Stimulated activated CD4-positive, alpha-beta T cell treated with anti-CD3 and anti-CD28 coated beads, Interleukin-4, amount 100 ng/mL, for 4 hours (primary cell): ENCODE results near the gene MALAT1.
"Not testable (repeated sequence)": the region's sequence is repeated elsewhere in the genome, so short reads cannot be mapped to it uniquely, and the experiment has no call there.

Experiments
- DNase-seq, 2 experiments: peaks; one replicate each; pipeline ENCODE4 v3.0.0-alpha.2; 2020

Gene MALAT1

DNA sequence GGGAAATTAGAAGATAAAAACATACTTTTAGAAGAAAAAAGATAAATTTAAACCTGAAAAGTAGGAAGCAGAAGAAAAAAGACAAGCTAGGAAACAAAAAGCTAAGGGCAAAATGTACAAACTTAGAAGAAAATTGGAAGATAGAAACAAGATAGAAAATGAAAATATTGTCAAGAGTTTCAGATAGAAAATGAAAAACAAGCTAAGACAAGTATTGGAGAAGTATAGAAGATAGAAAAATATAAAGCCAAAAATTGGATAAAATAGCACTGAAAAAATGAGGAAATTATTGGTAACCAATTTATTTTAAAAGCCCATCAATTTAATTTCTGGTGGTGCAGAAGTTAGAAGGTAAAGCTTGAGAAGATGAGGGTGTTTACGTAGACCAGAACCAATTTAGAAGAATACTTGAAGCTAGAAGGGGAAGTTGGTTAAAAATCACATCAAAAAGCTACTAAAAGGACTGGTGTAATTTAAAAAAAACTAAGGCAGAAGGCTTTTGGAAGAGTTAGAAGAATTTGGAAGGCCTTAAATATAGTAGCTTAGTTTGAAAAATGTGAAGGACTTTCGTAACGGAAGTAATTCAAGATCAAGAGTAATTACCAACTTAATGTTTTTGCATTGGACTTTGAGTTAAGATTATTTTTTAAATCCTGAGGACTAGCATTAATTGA, 1.0 kb downstream of the MALAT1 start:
- DNase-seq: no peak

DNA sequence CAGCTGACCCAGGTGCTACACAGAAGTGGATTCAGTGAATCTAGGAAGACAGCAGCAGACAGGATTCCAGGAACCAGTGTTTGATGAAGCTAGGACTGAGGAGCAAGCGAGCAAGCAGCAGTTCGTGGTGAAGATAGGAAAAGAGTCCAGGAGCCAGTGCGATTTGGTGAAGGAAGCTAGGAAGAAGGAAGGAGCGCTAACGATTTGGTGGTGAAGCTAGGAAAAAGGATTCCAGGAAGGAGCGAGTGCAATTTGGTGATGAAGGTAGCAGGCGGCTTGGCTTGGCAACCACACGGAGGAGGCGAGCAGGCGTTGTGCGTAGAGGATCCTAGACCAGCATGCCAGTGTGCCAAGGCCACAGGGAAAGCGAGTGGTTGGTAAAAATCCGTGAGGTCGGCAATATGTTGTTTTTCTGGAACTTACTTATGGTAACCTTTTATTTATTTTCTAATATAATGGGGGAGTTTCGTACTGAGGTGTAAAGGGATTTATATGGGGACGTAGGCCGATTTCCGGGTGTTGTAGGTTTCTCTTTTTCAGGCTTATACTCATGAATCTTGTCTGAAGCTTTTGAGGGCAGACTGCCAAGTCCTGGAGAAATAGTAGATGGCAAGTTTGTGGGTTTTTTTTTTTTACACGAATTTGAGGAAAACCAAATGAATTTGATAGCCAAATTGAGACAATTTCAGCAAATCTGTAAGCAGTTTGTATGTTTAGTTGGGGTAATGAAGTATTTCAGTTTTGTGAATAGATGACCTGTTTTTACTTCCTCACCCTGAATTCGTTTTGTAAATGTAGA, 1.7 kb downstream of the MALAT1 start:
- no peak for DNase-seq

- DNase-seq: no peak
Observed at GRCh38 chr11:65501186-65501471, 2.3 kb downstream of the MALAT1 start.

DNA sequence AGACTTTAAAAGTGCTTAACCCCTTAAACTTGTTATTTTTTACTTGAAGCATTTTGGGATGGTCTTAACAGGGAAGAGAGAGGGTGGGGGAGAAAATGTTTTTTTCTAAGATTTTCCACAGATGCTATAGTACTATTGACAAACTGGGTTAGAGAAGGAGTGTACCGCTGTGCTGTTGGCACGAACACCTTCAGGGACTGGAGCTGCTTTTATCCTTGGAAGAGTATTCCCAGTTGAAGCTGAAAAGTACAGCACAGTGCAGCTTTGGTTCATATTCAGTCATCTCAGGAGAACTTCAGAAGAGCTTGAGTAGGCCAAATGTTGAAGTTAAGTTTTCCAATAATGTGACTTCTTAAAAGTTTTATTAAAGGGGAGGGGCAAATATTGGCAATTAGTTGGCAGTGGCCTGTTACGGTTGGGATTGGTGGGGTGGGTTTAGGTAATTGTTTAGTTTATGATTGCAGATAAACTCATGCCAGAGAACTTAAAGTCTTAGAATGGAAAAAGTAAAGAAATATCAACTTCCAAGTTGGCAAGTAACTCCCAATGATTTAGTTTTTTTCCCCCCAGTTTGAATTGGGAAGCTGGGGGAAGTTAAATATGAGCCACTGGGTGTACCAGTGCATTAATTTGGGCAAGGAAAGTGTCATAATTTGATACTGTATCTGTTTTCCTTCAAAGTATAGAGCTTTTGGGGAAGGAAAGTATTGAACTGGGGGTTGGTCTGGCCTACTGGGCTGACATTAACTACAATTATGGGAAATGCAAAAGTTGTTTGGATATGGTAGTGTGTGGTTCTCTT, 2.8 kb downstream of the MALAT1 start:
- no peak for DNase-seq

- no peak for DNase-seq
Observed at GRCh38 chr11:65502274-65502554, 3.4 kb downstream of the MALAT1 start.

DNA sequence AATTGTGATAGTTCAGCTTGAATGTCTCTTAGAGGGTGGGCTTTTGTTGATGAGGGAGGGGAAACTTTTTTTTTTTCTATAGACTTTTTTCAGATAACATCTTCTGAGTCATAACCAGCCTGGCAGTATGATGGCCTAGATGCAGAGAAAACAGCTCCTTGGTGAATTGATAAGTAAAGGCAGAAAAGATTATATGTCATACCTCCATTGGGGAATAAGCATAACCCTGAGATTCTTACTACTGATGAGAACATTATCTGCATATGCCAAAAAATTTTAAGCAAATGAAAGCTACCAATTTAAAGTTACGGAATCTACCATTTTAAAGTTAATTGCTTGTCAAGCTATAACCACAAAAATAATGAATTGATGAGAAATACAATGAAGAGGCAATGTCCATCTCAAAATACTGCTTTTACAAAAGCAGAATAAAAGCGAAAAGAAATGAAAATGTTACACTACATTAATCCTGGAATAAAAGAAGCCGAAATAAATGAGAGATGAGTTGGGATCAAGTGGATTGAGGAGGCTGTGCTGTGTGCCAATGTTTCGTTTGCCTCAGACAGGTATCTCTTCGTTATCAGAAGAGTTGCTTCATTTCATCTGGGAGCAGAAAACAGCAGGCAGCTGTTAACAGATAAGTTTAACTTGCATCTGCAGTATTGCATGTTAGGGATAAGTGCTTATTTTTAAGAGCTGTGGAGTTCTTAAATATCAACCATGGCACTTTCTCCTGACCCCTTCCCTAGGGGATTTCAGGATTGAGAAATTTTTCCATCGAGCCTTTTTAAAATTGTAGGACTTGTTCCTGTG, 3.9 kb downstream of the MALAT1 start:
- DNase-seq: no peak

- no peak for DNase-seq
Observed at GRCh38 chr11:65503368-65503948, 4.6 kb downstream of the MALAT1 start.

DNA sequence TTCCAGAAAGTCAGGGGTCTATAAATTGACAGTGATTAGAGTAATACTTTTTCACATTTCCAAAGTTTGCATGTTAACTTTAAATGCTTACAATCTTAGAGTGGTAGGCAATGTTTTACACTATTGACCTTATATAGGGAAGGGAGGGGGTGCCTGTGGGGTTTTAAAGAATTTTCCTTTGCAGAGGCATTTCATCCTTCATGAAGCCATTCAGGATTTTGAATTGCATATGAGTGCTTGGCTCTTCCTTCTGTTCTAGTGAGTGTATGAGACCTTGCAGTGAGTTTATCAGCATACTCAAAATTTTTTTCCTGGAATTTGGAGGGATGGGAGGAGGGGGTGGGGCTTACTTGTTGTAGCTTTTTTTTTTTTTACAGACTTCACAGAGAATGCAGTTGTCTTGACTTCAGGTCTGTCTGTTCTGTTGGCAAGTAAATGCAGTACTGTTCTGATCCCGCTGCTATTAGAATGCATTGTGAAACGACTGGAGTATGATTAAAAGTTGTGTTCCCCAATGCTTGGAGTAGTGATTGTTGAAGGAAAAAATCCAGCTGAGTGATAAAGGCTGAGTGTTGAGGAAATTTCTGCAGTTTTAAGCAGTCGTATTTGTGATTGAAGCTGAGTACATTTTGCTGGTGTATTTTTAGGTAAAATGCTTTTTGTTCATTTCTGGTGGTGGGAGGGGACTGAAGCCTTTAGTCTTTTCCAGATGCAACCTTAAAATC, 5.3 kb downstream of the MALAT1 start:
- DNase-seq: no peak

- no peak for DNase-seq
Observed at GRCh38 chr11:65504674-65505465, 6.0 kb downstream of the MALAT1 start.

GRCh38 chr11:65505466-65506289, 6.8 kb downstream of the MALAT1 start:
- DNase-seq: no peak

DNA sequence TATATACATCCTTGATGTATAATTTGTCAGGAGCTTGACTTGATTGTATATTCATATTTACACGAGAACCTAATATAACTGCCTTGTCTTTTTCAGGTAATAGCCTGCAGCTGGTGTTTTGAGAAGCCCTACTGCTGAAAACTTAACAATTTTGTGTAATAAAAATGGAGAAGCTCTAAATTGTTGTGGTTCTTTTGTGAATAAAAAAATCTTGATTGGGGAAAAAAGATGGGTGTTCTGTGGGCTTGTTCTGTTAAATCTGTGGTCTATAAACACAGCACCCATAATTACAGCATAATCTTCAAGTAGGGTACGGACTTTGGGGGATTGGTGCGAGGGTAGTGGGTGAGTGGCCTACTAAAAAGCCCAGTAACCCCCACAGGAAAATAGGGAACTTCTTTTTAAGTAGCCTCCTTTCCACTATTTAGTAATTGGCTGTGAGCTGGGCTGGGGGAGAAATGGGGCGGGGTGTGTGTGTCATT, 7.5 kb downstream of the MALAT1 start:
- no peak for DNase-seq

- DNase-seq: peak in 1 of 2 experiments; percentile 36
Observed at GRCh38 chr11:65506772-65507505, 8.1 kb downstream of the MALAT1 start.

- DNase-seq: not testable (repeated sequence)
Observed at GRCh38 chr11:65512311-65512710, 13.5 kb downstream of the MALAT1 start.

DNA sequence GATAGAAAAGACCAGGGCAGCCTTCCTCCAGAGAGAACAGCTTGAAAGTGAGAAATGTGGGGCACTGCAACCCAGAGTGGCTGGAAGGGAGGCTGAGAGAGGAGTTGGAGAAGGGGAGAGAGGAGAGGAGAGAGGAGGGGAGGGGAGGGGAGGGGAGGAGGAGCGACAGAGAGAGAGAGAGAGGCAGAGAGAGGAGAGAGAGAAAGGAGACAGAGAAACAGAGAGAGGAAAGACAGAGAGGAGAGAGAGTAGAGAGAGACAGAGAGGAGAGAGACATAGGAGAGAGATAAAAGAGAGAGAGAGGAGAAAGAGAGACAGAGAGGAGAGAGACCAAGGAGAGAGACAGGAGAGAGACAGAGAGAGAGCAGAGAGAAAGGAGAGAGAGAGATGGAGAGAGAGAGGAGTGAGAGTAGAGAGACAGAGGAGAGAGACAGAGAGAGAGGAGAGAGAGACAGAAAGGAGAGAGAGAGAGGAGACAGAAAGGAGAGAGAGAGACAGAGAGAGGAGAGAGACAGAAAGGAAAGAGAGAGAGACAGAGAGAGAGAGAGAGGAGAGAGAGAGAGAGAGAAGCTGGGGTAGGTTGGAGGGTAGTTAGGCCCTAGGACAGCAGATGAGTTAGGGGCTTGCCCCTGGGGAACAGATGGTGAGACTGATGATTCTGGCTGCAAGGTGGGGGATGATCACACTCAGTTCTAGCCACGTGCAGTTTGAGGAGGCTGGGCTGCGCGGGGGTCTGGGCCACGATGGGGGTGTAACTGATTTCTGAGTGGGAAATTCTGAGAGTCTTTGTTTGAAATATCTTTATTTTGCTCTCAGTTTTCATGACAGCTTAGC, 17.5 kb downstream of the MALAT1 start:
- no peak for DNase-seq

- DNase-seq: not testable (repeated sequence)
Observed at GRCh38 chr11:65518941-65519549, 20.2 kb downstream of the MALAT1 start.

DNA sequence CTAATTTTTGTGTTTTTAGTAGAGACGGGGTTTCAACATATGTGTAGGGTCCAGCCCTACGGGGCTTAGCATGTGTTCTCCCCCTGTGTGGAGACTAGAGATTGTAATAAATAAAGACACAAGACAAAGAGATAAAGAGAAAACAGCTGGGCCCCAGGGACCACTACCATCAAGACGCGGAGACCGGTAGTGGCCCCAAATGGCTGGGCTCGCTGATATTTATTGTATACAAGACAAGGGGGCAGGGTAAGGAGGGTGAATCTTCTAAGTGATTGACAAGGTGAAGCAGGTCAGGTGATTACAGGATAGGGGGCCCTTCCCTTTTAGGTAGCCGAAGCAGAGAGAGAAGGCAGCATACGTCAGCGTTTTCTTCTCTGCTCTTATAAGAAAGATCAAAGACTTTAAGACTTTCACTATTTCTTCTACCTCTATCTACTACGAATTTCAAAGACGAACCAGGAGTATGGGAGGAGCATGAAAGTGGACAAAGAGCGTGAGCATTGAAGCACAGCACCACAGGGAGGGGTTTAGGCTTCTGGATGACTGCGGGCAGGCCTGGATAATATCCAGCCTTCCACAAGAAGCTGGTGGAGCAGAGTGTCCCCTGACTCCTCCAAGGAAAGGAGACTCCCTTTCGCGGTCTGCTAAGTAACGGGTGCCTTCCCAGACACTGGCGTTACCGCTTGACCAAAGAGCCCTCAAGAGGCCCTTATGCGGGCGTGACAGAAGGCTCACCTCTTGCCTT, 23.1 kb downstream of the MALAT1 start:
- DNase-seq: not testable (repeated sequence)
